Stimulated activated CD8-positive, alpha-beta memory T cell treated with anti-CD3 and anti-CD28 coated beads, Interleukin-7, amount 100 ng/mL, for 1 hour (primary cell): ENCODE data around the gene KNOP1.
"Not testable (repeated sequence)": the region's sequence is repeated elsewhere in the genome, so short reads cannot be mapped to it uniquely, and the experiment has no call there.

ENCODE experiments used
- DNase-seq, 2 donors: peaks; one replicate each; pipeline ENCODE4 v3.0.0-alpha.2; 2020; ENCODE audit warnings: low read depth in 2 of 2

The KNOP1 gene

GRCh38 chr16:19741354-19741753, 23.3 kb upstream of the KNOP1 start:
- no peak for DNase-seq

GRCh38 chr16:19737306-19738038, 19.4 kb upstream of the KNOP1 start:
- no peak for DNase-seq

DNA sequence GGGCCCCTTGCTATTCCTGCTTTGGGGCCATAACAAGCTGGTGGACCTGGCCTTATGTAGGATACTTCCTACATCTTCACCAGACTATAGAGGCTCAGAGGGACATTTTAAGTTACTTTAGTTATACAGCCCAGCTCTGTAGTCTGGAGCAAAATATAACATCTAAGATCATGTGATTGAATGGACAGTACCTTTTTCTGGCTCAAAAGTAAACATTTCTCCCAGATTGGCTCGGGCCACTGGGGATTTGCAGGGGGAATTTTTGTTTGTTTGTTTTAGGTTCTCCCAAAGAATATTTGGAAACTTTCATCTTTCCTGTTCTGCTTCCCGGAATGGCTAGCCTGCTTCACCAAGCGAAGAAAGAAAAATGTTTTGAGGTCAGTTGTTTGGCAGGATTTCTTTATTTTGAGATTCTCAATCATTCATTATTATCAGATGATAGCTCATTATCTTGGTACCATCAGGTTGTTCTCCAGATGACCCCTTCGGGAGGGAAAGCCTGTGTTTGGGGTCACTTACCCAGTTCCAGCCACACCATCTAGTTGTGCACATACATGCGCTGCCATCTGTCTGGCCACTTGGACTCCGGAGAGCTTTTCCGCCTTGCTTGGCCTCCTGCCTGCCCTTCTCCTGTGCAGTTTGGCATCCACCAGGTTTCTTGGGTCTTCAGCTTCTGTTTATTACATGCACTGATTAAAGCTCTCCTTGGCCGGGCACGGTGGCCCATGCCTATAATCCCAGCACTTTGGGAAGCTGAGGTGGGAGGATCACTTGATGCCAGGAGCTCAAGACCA, 17.2 kb upstream of the KNOP1 start:
- no peak for DNase-seq

- no peak for DNase-seq
Observed at GRCh38 chr16:19733551-19733950, 15.5 kb upstream of the KNOP1 start.

GRCh38 chr16:19728636-19728965, 10.6 kb upstream of the KNOP1 start:
- no peak for DNase-seq

- DNase-seq: no peak
Observed at GRCh38 chr16:19722981-19723380, 5.0 kb upstream of the KNOP1 start.

GRCh38 chr16:19722269-19722952, 4.4 kb upstream of the KNOP1 start:
- no peak for DNase-seq

DNA sequence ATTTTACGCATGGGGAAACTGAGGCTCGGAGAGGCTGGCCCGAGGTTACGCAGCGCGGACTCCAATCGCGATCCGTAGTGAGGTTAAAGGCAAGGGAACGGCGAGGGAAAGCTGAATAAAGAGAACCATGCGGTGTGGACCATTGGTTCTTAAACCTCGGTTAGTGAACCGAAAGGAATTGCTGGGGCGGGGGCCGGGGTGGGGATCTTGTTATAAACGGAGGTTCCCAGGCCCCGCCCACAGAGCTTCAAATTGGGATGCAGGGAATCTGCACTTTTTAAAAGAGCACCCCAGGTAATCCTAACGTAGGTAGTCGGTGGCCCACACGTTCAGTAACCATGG, 568 bp upstream of the KNOP1 start:
- no peak for DNase-seq

GRCh38 chr16:19717314-19717713, 713 bp downstream of the KNOP1 start:
- no peak for DNase-seq

GRCh38 chr16:19716728-19717127, 1.3 kb downstream of the KNOP1 start:
- DNase-seq: not testable (repeated sequence)

DNA sequence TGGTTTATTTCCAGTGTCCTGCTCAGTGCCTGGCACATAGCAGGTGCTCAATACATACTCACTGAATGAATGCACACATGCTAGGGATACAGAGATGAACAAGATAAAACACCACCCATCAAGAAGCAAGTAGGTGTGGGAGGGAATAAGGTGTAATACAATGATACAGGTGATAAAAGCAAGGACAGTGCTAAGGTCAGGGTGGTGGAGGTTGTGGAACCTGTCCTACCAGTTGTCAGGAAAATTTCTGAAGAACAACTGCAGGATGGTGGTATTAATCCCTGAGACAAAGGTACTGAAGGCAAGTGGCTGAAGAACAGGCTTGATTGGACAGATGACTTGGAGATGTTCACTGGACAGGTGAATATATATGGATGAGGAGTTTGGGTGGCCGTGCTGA, 1.8 kb downstream of the KNOP1 start:
- DNase-seq: no peak

DNA sequence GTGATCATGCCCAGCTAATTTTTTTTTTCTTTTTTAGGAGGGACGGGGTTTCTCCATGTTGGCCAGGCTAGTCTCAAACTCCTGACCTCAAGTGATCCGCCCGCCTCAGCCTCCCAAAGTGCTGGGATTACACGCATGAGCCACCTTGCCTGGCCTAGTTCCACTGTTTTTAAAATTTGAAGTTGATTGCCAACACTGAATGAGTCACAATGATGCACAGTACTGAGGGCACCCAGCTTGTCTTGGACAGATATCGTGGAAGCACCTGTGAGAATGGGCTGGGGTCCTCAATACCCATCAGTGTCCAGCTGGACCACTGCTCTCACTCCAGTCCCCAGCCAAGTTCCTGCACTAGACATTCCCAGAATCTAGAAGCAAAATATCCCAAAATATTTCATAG, 2.5 kb downstream of the KNOP1 start:
- DNase-seq: no peak

DNA sequence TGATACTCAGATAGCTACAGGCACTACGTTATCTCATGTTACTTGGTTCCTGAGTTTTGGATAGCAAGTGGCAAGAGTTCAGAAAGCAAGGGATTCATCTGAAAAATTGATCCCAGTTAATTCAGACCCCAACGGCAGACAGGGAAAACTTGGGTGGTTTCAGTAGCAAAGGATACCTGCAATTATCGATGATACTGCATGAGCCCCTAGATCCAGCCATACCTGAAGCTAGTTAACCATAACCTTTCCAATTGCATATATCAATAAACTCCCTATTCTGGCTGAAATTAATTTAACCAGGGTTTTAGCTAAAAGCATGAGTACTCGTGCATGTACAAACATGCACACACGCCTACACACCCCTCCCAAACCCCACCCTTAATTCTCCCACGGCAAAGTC, 4.3 kb downstream of the KNOP1 start:
- no peak for DNase-seq

GRCh38 chr16:19712418-19713058, 5.5 kb downstream of the KNOP1 start:
- DNase-seq: no peak

DNA sequence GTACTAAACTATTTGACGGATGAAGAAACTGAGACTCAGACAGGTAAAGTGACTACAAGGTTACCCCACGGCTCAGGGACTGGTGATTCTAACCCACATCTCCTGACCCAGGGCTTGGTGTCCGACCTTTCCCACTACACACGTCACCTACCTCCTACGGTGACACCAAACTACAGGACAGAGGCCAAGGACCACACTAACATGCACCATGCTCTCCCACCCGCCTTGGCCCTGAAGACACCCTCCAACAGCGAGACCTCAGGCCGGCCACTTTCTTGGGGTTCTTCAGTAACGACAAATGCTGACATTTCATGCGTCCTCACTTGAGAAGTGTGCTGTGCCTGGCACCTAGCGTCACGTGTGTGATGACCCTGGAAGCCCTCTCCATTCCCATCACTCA, 6.4 kb downstream of the KNOP1 start:
- no peak for DNase-seq

- DNase-seq: no peak
Observed at GRCh38 chr16:19710991-19711545, 7.0 kb downstream of the KNOP1 start.

DNA sequence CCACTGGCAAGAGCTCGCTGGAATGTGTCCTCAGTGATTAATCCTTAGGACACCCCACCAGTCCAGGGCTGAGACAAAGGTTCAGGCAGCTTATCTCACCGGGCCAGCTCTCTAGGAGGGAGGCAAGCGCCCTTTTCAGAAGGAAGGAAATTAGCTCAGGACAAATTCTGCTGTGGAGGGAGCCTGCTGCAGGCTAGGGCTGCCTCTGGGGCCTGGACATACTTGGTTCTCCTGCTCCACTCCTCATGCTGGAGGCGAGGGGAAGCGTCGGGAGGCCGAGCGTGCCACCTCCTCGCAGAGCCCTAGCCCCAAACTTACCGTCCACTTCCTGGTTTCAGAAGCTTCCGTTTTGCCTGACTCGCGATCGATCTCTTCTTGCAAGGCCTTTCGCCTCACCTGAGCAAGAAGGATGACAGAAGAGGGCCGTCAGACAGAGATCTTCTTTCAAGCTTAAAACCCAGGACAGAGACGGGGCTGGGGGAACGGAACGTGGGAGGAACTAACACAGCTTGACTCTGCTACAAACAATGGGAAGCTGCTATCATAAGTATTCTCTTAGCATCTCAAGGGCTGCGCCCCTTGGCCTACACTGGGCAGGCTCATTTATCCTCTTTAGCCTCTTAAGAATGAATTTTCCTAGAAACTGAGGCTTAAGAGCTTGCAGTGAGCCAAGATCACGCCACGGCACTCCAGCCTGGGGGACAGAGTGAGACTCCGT, 7.7 kb downstream of the KNOP1 start:
- no peak for DNase-seq

- DNase-seq: no peak
Observed at GRCh38 chr16:19709381-19710136, 8.5 kb downstream of the KNOP1 start.

- no peak for DNase-seq
Observed at GRCh38 chr16:19708296-19709205, 9.5 kb downstream of the KNOP1 start.
